ENCODE results near the gene STK16.
A peak's percentile ranks its signal among the peaks of the same experiment; 100 is the strongest.
"Not testable (repeated sequence)": the region's sequence is repeated elsewhere in the genome, so short reads cannot be mapped to it uniquely, and the experiment has no call there.

Gene STK16

DNA sequence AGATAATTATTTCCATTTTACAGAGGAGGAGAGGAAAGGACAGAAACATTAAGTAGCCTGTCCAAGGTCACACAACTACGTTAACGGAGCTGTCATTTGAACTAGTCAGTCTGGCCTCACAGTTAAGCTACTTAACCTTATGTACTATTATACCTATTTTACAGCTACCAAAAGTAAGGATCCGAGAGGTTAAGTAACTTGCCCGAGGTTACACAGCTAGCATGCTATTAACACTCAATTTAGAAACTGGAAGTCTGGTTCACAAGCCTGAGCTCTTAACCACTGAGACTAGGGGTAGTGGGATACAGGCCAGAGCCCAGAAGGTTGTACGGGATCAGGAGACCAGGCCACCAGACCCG, 511 bp upstream of the STK16 start:
- DNase-seq (ENCODE audit: low spot score) = no peak

GRCh38 chr2:219245899-219246230, 586 bp downstream of the STK16 start:
- DNase-seq (ENCODE audit: low spot score) = no peak

DNA sequence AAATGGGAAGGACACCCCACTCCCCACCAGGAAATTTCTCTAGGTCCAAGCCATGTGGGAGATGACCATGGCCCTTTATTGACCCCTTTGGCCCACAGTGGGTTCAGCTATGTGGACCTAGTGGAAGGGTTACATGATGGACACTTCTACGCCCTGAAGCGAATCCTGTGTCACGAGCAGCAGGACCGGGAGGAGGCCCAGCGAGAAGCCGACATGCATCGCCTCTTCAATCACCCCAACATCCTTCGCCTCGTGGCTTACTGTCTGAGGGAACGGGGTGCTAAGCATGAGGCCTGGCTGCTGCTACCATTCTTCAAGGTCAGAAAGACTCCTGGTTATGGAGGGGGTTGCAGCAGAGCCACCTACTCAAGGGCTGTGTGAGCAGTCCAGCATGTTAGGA, 1.3 kb downstream of the STK16 start:
- DNase-seq (ENCODE audit: low spot score) = no peak

DNA sequence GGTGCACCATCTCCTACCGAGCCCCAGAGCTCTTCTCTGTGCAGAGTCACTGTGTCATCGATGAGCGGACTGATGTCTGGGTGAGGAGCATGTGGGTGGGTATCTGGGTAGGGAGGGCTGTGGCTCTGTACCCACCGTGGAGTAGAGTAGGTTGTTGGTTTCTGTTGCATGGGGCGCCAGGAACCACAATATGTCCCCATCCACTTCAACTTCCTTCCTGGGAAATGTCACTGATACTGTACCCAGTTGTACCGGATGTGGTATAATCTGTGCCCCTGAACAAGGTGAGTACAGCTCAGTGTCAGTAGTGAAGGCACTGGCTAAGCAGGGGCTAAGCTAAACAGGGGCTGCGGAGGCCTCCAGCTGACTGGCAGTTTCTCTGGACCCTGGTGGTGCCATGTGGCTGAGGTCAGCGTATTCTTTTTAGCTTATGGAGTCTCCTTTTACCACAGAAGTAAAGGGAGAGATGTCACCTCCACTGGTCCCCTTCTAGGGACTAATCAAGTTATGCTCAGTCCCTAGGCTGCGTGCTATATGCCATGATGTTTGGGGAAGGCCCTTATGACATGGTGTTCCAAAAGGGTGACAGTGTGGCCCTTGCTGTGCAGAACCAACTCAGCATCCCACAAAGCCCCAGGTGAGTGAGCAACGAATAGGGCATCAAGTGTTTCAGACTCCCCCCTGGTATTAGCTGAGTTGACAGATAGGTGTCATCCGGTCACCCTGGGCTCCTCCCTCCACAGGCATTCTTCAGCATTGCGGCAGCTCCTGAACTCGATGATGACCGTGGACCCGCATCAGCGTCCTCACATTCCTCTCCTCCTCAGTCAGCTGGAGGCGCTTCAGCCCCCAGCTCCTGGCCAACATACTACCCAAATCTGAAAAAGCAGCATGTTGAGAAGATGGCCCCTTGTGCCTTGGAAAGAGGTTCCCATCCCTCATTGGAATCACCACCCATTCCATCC, 2.7 kb downstream of the STK16 start:
- no peak for DNase-seq (ENCODE audit: low spot score)

DNA sequence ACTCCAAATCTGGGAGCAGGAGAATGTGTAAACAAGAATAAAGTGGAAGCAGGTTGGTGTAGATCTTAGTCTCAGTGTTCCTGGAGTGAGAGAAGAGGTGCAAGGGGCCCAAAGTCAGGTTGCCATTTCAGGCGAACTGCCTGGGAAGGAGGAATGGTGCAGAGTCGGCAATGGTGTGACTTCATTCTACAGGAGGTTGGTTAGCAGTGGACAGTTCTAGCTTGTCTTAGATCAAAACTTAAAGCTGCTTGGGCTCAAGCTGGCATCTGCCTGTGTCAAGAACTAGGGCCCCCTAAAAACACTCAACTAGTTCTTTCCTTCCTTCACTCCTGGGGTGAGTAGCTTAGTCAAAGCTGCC, 3.5 kb downstream of the STK16 start:
- DNase-seq (ENCODE audit: low spot score) = no peak

DNA sequence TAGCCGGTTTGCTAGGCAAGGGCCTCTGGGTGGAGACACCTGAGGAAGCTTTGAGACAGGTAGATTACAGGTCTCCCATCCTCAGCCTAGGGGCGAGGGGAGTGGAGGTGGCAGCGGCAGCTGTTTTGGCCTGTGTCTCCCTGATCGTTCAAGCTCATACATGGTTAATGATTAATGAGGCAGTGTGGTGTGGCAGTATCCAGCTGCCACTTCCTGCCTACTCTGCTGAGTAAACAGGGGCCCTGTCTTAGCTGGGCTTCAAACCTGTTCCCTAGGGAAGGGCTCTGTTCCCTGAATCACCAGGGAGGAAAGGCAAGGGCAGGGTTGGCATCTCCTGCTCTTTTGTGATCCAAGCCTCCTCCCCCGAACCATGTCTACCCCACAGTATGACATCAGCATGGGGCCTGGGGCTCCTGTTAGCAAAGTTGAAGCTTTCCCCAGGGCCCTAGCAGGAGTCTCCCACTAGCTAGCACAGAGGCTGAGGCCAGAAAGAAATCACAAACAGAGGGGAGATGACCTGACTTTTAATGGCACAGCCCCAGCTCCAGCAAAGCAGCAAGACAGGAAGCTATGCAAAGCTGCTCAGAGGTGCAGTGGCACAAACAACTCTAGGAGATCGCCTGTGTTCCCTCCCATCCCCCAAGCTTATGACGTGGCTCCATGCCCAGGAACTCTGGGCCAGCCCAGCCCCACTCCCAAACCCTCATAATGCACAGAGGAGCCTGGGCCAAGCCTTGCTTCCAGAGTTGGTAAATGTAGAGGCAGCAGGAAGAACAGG, 4.1 kb downstream of the STK16 start:
- peak; percentile 76 for DNase-seq (ENCODE audit: low spot score)

DNA sequence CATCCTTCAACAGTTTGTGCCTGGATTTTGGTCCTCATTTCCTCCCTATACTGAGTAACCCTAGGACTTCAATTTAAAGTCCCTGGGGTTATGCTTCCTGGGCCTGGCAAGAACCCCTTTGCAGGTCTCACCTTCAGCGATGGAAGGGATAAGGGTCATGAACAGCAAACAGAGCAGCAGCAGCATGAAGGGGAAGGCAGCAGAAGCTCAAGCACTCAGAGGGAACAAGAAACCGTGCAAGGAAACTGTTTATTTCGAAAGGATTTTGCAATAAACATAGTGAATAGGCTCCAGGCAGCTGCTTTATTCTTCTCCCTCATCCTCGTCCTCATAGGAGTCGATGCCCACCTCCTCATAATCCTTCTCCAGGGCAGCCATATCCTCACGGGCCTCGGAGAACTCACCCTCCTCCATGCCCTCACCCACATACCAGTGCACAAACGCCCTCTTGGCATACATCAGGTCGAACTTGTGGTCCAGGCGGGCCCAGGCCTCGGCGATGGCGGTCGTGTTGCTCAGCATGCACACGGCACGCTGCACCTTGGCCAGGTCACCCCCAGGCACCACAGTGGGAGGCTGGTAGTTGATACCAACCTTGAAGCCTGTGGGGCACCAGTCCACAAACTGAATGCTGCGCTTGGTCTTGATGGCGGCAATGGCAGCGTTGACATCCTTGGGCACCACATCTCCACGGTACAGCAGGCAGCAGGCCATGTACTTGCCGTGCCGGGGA, 4.9 kb downstream of the STK16 start:
- DNase-seq (ENCODE audit: low spot score) = no peak

GRCh38 chr2:219251656-219252055, 6.4 kb downstream of the STK16 start:
- no peak for DNase-seq (ENCODE audit: low spot score)

GRCh38 chr2:219252084-219252483, 6.8 kb downstream of the STK16 start:
- DNase-seq (ENCODE audit: low spot score) = no peak

GRCh38 chr2:219252570-219252899, 7.3 kb downstream of the STK16 start:
- DNase-seq (ENCODE audit: low spot score) = no peak

GRCh38 chr2:219252900-219253752, 7.8 kb downstream of the STK16 start, which contains the start of gene TUBA4B:
TUBA4B (plus strand) TSS chr2:219253243; CDS start chr2:219253408, 165 bp downstream.
- DNase-seq (ENCODE audit: low spot score) = no peak

GRCh38 chr2:219253753-219254589, 8.7 kb downstream of the STK16 start, which contains the start of gene TUBA4A:
TUBA4A (minus strand) TSS chr2:219253918; CDS start chr2:219253858, 60 bp downstream.
- peak; percentile 91 for DNase-seq (ENCODE audit: low spot score)

DNA sequence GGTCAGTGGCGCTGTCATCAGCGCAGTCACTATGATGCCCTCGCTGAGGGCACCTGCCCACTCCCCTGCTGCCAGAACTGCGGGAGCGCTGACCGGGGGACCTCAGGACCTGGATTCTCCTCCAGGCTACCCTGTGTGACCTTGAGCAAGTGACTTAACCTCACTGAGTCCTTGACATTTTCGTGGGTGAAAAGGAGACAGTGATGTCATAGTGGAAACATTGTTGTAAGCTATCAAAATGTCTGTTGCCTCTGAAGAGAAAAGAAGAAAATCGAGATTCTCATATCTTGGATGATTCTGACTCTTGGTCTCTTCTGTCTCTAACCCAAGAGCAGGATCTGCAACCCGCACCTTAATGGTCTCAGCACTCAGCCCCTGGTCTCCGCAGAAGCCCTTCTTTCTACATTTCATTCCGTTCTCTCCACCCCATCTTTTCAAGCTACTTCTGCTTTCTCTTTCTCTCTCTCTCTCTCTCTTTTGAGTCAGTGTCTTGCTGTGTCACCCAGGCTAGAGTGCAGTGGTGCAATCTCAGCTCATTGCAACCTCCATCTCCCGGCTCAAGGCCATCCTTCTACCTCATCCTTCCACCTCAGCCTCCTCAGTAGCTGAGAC, 9.4 kb downstream of the STK16 start:
- no peak for DNase-seq (ENCODE audit: low spot score)

GRCh38 chr2:219258942-219259341, 13.7 kb downstream of the STK16 start:
- DNase-seq (ENCODE audit: low spot score) = not testable (repeated sequence)

GRCh38 chr2:219261024-219261855, 16.0 kb downstream of the STK16 start:
- no peak for DNase-seq (ENCODE audit: low spot score)

DNA sequence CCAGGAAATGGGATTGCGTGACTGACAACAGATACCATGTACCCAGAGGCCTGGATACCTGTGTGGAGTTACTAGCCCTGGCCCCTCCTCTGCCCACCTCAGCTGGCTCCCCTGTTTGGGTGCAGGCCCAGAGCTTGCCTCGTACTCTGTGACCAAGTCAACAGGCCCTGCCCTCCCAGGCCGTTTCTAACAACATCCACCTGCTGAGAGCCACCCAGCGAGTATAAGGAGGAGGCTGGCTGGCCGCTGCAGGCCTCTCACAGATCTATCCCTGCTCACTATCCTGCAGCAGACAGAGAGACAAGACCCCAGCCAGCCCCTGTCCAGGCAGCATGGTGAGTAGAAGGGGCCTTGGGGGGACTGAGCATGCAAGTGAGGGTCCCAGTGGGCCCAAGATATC, 21.0 kb downstream of the STK16 start:
- DNase-seq (ENCODE audit: low spot score) = no peak

GRCh38 chr2:219266886-219267285, 21.6 kb downstream of the STK16 start:
- no peak for DNase-seq (ENCODE audit: low spot score)

GRCh38 chr2:219268294-219268693, 23.0 kb downstream of the STK16 start:
- no peak for DNase-seq (ENCODE audit: low spot score)

DNA sequence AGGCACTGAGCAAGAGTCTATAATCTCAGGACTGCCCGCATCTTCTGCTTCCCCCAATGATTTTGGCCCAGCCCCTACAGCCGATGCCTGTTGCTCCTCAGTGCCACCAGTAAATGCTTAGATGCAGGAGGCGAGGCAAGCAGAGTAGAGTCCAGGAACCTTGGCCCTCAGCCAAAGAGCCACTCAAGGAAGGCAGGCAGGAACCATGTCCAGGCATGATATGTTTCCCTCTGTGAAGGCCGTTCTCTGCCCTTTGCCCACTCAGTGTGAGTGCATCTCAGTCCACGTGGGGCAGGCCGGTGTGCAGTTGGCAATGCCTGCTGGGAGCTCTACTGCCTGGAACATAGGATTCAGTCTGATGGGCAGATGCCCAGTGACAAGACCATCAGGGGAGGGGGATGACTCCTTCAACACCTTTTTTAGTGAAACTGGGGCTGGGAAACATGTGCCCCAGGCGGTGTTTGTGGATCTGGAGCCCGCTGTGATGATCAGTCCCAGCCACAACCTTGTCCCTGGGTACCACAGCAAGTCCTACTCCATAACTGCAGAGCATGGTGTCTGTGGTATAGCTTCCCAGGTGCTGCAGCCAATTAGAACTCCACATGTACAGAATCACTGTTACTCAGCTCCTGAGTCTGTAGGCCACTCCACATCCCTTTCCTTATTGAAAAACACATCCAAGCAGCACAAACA, 24.2 kb downstream of the STK16 start:
- DNase-seq (ENCODE audit: low spot score) = no peak

All from HuH-7.5 (cell line).